Prostate gland (tissue), 2 donors: ENCODE measurements around the gene IL36A.

Experiments used
- POLR2A ChIP-seq: fragments of 450-650 bp; IDR thresholded peaks from one replicate; pipeline ENCODE4 v1.6.1; 2016; ENCODE audit warnings: antibody characterized with exemption, mild to moderate bottlenecking
- TF ChIP-seq, protein P1 (sequence below), 4 experiments: fragments of 200-600 bp in 2 of 4; fragments of 450-650 bp in 2 of 4; sonication (generic) in 2 of 4; IDR thresholded peaks; 1 replicate in 3 of 4; 2 replicates in 1 of 4; pipeline ENCODE4 v1.5.1; 2016 to 2019; ENCODE audit warnings: antibody characterized with exemption in 4 of 4, mild to moderate bottlenecking in 2 of 4, moderate library complexity in 2 of 4

GRCh38 chr2:113041871-113042270, 36.6 kb downstream of the IL36A start:
- TF ChIP-seq POLR2A: no peak
- TF ChIP-seq, protein P1, sequence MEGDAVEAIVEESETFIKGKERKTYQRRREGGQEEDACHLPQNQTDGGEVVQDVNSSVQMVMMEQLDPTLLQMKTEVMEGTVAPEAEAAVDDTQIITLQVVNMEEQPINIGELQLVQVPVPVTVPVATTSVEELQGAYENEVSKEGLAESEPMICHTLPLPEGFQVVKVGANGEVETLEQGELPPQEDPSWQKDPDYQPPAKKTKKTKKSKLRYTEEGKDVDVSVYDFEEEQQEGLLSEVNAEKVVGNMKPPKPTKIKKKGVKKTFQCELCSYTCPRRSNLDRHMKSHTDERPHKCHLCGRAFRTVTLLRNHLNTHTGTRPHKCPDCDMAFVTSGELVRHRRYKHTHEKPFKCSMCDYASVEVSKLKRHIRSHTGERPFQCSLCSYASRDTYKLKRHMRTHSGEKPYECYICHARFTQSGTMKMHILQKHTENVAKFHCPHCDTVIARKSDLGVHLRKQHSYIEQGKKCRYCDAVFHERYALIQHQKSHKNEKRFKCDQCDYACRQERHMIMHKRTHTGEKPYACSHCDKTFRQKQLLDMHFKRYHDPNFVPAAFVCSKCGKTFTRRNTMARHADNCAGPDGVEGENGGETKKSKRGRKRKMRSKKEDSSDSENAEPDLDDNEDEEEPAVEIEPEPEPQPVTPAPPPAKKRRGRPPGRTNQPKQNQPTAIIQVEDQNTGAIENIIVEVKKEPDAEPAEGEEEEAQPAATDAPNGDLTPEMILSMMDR (IDR thresholded peaks at IDR 0.05): no peak
